Measurements from ENCODE around the gene ADK.

- no peak for TF ChIP-seq CTCF (IDR thresholded peaks at IDR 0.05; ENCODE audit: low read depth, low read length)
- no peak for TF ChIP-seq EZH2phosphoT487 (IDR thresholded peaks at IDR 0.05; ENCODE audit: low read depth)
Measured at GRCh38 chr10:74736029-74736428, 585.0 kb downstream of the ADK start.

Data from OCI-LY3 (cell line).